LNCAP (cell line): ENCODE results near the gene ZNRF2.

Experiments
- CTCF ChIP-seq: fragments of 450-650 bp; IDR thresholded peaks from 2 replicates; pipeline ENCODE4 v1.5.1; 2017; ENCODE audit warnings: mild to moderate bottlenecking

The ZNRF2 gene

DNA sequence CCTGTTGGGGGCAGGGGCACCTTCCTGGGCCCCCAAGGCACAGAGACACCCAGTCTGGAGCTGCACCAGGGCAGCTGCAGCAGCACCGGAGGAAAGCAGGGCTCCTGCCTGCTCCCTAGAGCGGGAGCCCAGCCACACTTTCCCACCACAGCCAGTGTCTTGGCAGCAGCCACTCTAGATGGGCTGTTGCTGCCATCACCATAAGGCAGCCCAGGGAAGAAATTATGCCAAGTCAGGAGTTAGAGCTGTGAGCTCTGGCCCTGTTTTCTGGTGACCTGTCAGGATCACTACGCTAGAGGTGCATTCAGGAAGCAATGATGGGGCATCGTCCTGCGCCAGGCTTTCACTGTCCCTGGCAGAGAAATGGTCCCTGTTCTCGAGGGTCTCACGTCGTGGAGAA is 38.0 kb upstream of the ZNRF2 start:
- TF ChIP-seq CTCF = no peak

DNA sequence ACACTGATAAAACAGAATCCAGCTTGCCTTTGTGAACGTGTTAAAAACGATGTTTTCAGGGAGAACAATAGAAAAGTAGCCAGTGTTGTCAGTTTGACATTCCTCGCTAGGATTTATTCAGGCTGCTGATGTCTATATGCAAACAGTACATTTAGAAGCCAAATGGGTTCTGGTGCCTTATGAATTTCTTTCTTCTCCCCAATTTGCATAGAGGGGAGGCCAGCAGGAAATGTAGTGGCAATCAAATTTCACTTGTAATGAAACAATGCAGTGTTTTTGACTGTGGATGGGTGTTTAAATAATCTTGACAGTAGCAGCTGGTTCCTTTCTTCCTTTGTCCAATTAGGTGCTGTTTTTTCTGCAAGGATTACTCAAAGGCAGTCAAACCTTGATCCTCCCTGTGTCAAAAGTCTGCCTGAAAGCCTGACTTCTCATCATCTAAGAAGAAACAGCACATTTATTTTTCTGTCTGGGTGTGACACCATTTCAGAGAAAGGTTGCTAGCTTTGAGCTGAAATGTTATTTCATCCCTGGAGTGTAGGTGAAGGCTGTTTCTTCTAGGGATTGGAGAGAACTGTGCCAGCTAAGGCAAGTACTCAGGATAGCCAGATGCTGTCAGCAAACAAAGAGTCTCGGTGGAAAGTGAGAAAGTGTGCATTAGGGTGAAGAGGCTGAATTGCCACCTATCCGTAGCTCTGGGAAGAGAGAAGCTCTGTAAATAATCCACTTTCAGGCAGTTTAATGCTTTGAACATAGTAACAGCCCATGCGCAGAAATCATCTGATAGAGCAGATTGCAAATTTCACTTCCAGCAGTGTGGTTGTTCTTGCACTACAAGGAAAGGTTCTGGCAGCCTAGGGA is 36.6 kb upstream of the ZNRF2 start:
- TF ChIP-seq CTCF = no peak

GRCh38 chr7:30249316-30249715 is 35.1 kb upstream of the ZNRF2 start:
- no peak for TF ChIP-seq CTCF

- TF ChIP-seq CTCF = no peak
Measured at GRCh38 chr7:30249986-30250774, 34.2 kb upstream of the ZNRF2 start.

GRCh38 chr7:30251708-30252329 is 32.6 kb upstream of the ZNRF2 start:
- TF ChIP-seq CTCF = no peak

DNA sequence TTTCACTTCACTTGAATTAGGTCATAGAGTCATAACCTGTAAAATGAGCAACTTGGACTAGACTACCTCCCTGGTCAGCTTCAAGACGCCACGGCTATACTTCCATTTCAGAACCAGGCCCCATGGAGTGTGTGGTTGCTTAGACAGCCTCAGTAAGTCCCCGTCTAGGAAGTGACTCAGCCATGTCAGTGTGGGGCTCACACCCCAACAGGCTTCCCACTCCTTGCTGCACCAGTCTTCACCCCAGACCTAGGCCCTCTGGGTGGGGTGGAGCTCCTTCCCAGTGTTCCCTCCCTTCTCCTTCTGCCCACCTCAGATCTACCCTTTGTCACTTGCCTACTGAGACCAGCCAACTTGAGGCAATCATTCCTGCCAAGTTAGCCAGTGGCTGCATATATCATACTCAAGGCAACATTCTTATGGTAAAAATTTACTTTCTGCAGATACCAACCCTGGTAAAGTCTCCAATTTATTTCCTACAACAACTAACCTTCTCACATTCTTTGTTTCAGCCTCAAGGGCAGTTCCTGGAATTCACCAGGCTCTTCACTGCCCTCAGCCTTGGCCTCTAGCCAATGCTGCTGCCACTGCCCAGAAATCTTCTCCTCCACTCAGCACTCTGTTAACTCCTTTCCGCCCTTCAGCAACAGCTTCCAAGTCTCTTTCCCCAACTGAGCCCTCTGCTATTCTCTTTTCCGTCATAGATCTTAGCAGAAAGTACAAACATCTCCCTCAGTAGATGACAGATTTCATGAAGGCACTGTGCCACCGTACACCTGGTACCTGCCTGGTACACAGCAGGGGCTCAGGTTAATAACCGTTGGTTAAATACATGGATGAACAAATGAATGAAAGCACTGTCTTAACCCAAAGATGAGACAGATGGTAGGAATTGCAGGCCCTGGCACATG is 31.3 kb upstream of the ZNRF2 start:
- TF ChIP-seq CTCF = no peak

DNA sequence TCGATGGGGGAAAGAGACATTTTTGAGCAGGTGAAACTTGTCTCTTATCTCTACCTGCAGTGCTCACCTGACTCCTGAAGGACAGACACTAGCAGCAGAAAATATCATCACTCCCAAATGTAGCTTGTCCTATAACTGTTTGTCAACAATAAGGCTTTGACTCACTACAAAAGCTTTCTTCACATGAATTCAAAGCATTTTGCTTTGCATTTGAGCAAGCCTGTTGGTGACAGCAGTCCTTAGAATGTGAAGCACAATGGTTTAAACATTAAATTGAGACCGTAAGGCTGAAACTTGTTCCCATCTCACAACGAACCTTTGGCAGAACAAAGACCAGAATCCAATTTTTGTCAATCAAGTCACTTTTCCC is 30.6 kb upstream of the ZNRF2 start:
- no peak for TF ChIP-seq CTCF
